Measurements from ENCODE around the gene ATRX. TPM values are rescaled to one million over a fixed set of nuclear protein-coding genes. Genes with fewer than 3 reads are reported as not detected.

The ATRX gene
- total and polyA plus RNA-seq, 2 experiments from 2014 or later, result 162 to 179 TPM

GRCh38 chrX:77519765-77520164 lies 266.3 kb downstream of the ATRX start:
- no peaks in the 10 kb centered on the region for H3K27me3 ChIP-seq (ENCODE audit: insufficient read depth)
- H3K36me3 Mint-ChIP-seq (ENCODE audit: low read depth), result peaks cover 60% of the 10 kb centered on the region
- TF ChIP-seq CTCF (conservative IDR thresholded peaks at IDR 0.05; ENCODE audit: low read depth in 2 of 2), result no peak
- no peak for TF ChIP-seq EZH2 (IDR thresholded peaks at IDR 0.05; ENCODE audit: low read depth, unreplicated experiment)
- TF ChIP-seq POLR2AphosphoS5 (IDR thresholded peaks at IDR 0.05; ENCODE audit: low read depth), result no peak
- TF ChIP-seq NANOG (IDR thresholded peaks at IDR 0.05; ENCODE audit: borderline replicate concordance), result no peak
- no peak for TF ChIP-seq REST (IDR thresholded peaks at IDR 0.05; ENCODE audit: unreplicated experiment)
- no peak for TF ChIP-seq ZNF331 (CRISPR knock-in tag; IDR thresholded peaks at IDR 0.05; ENCODE audit: low read depth)
- TF ChIP-seq STAT1 (IDR thresholded peaks at IDR 0.05; ENCODE audit: unreplicated experiment), result no peak
- no peak for TF ChIP-seq ETS1 (IDR thresholded peaks at IDR 0.05)
- TF ChIP-seq ZNF114 (CRISPR knock-in tag; IDR thresholded peaks at IDR 0.05), result no peak
- no peak for TF ChIP-seq JUNB (IDR thresholded peaks at IDR 0.05; ENCODE audit: unreplicated experiment)
- no peak for TF ChIP-seq EZH2phosphoT487 (IDR thresholded peaks at IDR 0.05; ENCODE audit: unreplicated experiment)
- no peak overlapping the region for H3K27ac ChIP-seq (ENCODE audit: low read depth)
- ATAC-seq (no peak), DNase-seq (ENCODE audit: low spot score) (no peak)
- H3K4me1 Mint-ChIP-seq, result no peaks in the 10 kb centered on the region
- H3K9me2 ChIP-seq (ENCODE audit: insufficient read depth), result no peaks in the 10 kb centered on the region
- H3K4me1 ChIP-seq (ENCODE audit: insufficient read depth), result no peaks in the 10 kb centered on the region
- no peaks in the 10 kb centered on the region for H4K20me1 ChIP-seq (replicated peaks; ENCODE audit: insufficient read depth)
- 0 out of 3 replicates have a peak, but pooled peaks cover under 1% of the 10 kb centered on the region for H3K9me3 Mint-ChIP-seq
- H3K4me2 ChIP-seq, result no peak overlapping the region
- peaks cover 6% of the 10 kb centered on the region; the same call in 1 of the 2 replicates for H3K36me3 ChIP-seq (ENCODE audit: insufficient read depth)
- no peaks in the 10 kb centered on the region for H3F3A ChIP-seq (replicated peaks; ENCODE audit: low read depth)
- H3K79me2 ChIP-seq (replicated peaks; ENCODE audit: insufficient read depth), result peaks cover 2% of the 10 kb centered on the region; the same call in 1 of the 2 replicates
- H3K4me3 ChIP-seq, result no peak overlapping the region
- no peak overlapping the region for H3K27ac Mint-ChIP-seq
- no peak overlapping the region for H2AFZ ChIP-seq
- no peak overlapping the region for H3K4me3 Mint-ChIP-seq
- no peaks in the 10 kb centered on the region for H3K27me3 Mint-ChIP-seq (ENCODE audit: insufficient read depth, low read depth, poor library complexity)

All from GM23338 (cell line).